Head of caudate nucleus (tissue), 42 donors: ENCODE measurements around the gene PYHIN1.
"Not testable (repeated sequence)": the region's sequence is repeated elsewhere in the genome, so short reads cannot be mapped to it uniquely, and the experiment has no call there.

Source experiments
- DNase-seq, 42 donors: peaks; one replicate each; pipeline versions ENCODE4 v3.0.0 to v3.0.0-alpha.2; 2020 to 2021; ENCODE audit warnings: mixed read lengths in 7 of 42
- intact Hi-C: fragments of 100-400 bp; cut with DNase I; formaldehyde crosslinking; loops from one replicate; pipeline ENCODE4 v1.15.0; 2022

Gene PYHIN1

DNA sequence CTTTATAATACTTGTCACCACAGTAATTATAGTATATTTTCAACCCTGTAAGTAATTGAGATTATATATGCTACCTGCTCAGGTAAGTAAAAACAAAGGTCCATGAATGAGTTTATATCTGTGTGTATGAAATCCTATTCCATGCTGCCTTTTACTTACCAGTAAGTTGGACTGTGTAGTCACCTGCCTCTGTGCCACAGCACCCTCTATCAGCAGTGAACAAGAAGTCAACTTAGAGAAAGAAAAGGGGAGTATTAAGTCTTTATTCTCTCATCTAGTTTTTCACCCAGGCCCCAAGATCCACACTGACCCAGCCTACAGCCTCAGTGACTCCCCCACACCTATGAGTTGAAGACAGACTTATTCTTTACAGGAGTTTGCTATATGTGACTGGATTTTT is 41.5 kb downstream of the PYHIN1 start:
- intact Hi-C loops: no loop called here
- DNase-seq: no peak

DNA sequence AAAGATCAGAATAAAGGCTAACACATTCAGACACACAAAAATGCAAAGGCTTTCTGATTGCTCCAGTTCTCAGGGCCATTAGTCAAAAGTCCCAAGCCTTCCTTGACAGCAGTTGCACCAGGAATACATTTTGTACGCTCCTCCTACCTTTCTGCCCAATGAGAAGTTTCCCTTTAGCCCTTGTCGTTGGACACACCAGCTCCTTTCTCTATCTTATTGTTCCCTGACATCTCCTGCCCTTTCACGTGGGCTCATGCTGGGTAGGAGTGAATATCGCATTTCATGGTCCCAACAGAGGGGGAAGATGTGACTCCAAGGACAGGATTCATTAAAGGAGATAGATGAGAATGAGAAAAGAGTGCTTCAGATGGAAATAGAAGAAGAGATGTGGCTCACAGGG is 44.9 kb downstream of the PYHIN1 start:
- intact Hi-C loops: no loop called here
- no peak for DNase-seq

DNA sequence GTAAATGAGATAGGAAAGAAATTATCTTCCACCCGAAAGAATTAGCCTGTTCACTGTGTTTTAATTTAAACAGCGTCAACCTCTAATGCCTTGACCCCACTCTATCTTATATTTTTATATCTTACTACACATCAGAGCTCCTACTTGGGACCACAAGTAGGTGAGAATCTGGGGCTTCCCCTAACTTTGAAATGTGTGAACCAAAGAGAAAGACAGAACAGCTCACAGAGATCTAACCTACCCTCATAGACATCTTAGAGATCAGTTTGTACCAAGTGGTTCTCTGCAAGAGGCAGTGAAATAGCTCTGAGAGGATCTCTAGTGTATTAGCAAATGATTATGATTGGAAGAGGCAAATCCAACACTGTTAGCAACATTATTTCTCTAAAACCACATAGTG is 47.4 kb downstream of the PYHIN1 start:
- intact Hi-C loops: no loop called here
- DNase-seq: no peak

DNA sequence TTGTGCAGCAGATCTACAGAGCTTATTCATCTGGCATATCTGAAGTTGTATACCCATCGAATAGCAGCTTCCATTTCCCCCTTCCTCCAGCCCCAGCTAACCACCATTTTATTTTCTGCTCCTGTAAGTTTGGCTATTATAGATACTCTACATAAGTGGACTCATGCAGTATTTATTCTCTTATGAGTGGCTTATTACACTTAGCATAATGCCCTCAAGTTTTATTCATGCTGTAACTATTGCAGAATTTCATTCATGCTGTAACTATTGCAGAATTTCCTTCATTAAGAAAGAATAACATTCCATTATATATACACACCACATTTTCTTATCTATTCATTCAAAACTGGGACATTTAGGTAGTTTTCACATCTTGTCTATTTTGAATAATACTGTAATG is 47.9 kb downstream of the PYHIN1 start:
- no peak for DNase-seq
- intact Hi-C loops: no loop called here

DNA sequence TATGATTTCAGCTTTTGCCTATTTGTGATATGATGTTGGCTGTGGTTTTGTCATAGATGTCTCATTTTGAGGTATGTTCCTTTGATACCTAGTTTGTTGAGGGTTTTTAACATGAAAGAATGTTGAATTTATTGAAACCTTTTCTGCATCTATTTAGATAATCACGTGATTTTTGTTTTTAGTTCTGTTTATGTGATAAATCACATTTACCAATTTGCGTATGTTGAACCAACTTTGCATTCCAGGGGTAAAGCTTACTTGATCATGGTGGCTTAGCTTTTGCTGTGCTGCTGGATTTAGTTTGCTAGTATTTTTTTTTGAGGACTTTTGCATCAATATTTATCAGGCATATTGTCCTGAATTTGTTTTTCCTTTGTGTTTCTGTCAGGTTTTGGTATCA is 51.9 kb downstream of the PYHIN1 start:
- DNase-seq: no peak
- intact Hi-C loops: no loop called here

DNA sequence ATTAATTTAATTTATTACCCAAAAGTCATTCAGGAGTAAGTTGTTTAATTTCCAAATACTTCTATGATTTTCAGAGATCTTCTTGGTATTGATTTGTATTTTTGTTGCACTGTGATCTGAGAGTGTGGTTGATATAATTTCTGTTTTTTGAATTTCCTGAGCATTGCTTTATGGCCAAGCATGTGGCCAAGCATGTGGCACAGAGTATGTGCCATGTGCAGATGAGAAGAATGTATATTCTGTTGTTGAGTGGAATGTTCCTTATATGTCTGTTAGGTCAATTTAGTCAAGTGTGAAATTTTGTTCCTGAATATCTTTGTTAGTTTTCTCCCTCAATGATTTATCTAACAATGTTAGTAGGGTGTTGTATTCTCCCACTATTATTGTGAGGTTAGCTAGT is 53.0 kb downstream of the PYHIN1 start:
- intact Hi-C loops: no loop called here
- no peak for DNase-seq

DNA sequence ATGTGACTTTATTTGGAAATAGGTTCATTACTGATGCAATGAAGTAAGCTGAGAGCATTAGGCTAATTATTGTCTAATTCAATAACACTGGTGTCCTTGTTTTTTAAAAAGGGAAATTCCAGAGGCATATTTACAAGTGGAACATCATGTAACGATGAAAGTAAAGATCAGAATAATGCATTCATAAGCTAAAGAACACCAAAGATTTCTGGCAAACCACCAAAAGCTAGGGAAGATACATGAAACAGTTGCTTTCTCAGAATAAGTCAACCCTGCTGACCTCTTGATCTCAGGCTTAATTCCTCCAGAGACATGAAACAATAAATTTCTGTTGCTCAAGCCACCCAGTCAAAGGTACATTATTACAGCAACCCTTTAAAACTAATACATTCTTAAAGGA is 58.1 kb downstream of the PYHIN1 start:
- DNase-seq: no peak
- intact Hi-C loops: no loop called here

DNA sequence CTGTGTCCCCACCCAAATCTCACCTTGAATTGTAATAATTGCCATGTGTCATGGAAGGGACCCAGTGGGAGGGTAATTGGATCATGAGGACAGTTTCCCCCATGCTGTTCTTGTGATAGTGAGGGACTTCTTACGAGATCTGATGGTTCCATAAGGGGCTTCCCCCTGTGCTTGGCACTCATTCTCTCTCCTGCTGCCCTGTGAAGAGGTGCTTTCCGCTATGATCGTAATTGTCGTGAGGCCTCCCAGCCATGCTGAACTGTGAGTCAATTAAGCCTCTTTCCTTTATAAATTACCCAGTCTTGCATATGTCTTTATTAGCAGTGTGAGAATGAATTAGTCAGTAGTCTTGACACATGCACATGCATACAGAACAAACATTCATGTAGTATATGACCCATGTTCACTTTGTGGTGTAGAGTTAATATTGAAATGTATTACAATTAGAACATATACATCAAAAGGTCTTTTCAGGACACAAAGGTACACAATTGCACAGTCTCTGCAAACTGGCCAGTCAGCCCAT is 61.5 kb downstream of the PYHIN1 start:
- intact Hi-C loops: no loop called here
- no peak for DNase-seq

DNA sequence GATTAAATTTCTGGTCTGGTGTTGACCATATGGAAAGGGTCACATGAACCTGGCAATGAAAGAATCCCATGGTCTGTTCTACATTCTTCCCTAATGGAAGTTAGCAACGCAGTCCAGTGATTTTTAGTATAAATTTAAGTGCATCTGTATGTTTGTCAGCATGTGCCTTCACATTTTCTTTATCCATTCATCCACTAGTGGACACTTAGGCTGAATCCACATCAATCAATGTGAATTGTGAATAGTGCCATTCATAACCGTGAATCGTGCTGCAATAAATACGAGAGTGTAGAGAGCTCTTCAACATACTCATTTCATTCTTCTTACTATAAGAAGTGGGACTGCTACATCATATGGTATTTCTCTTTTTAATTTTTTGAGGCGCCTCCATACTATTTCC is 65.6 kb downstream of the PYHIN1 start:
- intact Hi-C loops: loop anchor here (5.0 kb wide), 1 partner anchor 795 kb away; no protein-coding TSS in a partner anchor
- no peak for DNase-seq

DNA sequence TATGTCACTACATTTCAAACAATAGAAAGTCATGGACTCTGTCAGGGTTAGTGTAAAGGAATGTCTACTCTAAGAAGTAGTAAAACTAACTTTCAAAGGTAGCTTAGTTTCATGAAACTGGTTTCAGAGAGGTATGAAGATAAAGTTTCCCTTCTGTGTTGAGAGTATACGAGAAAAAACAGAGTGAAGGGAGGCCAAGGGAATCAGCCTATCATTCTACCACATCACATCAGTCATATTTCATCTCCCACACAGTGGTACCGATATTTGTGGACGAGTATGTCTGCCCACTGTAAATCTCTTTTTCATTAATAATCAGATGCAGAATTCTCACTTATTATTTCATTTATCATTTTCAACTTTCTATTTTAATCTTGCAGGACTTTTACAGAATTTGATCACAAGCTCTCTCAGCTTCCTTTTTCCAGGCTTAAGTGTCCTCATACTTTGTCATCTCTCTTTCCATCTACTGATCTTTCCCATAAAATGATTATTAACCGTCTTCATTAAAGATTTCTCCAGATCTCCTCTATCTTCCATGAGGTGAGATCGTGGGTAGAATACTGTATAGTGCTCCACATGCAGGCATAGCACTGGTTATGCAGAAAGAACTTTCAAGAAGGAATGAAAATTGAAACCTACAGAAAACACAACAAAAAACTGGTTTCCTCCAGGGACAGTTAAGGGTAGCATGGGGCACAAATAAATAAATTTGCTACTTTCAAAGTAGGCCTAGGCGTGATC is 66.9 kb downstream of the PYHIN1 start:
- DNase-seq: no peak
- intact Hi-C loops: loop anchor here (5.0 kb wide), 1 partner anchor 796 kb away; no protein-coding TSS in a partner anchor

DNA sequence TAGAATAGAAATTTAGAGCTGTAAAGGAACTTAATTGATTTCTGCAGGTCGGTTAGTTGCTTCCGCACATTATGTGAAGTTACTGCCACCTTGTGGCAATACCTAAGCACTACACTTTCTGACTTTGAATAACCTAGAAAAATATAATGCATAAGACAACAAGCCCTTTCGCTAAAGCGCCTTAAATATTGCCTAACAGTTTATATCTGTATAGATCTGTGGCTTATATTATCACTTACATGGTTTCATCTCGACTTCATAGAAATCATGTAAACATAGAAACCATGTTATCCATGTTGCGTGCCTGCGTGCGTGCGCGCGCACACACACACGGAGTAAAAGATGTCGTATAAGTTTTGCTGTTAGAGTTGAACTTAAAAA is 67.4 kb downstream of the PYHIN1 start:
- intact Hi-C loops: loop anchor here (5.0 kb wide), 1 partner anchor 796 kb away; no protein-coding TSS in a partner anchor
- peak in 40 of 42 donors; percentile 29 to 85 (median 58) for DNase-seq

DNA sequence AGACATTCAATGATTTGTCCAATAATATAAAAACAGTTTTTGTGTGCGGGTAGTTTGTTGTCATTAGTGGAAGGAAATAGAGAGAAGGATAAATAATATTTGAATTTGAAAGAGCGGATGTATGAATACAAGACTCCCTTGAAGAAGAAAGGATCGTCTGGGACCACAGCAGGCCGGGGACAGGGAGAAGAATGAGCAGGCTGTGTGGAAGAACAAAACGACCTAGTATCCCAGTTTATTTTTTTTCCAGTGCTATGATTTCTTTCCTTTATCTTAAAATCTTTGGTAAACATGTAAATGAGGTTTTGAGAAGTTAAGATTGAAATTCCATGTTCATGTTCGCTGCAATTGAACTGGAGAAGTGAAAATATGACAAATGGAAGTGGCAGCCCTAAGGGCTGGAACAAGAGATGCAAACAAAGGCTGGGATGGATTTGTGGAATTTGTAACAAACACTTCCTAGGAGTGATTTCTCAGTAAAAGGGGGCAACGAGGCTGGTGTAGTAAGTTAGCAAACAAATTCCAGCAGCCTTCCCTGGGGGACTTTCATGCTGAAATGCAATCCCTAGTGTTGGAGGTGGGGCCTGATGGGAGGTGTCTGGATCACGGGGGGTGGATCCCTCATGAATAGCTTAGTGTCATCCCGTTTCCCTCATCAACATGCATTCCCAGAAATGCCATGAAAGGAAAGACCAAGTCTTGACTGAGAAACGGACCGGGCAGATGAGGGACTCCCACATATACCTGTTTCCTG is 68.1 kb downstream of the PYHIN1 start:
- DNase-seq: peak; percentile 28 to 93 (median 81)
- intact Hi-C loops: loop anchor here (5.0 kb wide), 1 partner anchor 797 kb away; no protein-coding TSS in a partner anchor

DNA sequence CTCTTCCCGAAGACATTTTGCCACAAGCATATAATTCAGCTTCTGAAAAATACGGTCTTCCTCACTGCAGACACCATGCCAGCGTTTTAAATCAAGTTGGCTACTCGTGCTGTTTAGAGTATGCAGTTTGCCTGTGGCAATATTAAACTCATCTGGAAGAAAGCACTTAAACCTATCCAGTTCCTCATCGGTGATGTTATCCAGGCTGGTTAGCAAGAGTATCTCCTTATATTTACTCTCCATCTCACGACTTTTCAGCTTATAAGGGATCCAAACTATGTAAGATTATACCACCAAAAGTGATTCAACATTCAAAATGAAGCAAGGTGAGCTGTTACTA is 68.7 kb downstream of the PYHIN1 start:
- intact Hi-C loops: no loop called here
- DNase-seq: no peak

DNA sequence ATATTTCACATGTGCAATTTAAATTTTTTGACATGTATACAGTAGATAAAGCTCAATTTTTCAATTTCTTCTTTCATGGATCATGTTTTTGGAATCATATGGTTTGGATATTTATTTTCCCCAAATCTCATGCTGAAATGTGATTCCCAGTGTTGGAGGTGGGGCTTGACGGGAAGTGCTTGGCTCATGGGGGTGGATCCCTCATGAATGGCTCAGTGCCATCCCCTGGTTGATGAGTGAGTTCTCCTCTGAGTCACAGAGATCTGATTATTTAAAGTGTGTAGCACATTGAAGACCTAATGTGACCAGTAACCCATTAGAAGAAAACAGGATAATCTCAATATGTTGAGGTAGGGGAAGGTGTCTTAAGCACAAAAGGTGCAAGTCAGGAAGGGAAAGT is 69.3 kb downstream of the PYHIN1 start:
- DNase-seq: peak; percentile 28 to 93 (median 72)
- intact Hi-C loops: no loop called here

DNA sequence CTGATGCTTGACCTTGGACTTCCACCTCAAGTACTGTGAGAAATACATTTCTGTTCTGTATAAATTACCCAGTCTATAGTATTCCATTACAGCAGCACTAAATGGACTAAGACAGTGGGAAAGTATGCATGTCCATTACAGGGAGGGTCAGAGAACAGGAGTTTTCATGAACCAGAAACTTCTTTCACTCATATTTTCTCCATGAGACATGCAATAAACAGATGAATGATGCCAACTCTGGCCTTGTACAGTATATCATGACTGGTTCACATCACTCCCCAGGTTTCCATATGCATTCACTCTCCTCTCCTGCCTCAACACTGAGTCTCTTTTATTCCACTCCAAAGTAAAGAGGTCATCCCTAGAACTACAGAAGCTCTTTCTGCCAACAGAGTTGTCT is 73.8 kb downstream of the PYHIN1 start:
- intact Hi-C loops: no loop called here

DNA sequence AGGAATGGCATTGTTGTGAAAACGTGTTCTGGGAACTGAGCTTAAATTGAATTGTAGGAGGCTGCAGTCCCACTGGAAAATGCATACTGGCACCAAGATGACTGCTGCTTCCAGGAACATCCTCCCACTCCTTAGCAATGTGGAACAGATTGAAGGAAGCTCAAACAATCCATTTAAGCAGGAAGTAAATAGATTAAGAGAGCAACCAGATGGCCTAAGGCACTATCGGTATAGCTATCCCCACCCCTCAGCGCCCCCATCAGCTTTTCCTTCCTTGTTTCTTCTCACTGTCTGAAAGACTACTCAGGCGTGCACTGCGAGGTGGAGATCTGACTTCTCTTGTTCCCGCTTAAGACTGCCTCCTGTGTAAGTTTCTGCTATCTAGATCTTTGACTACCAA is 74.3 kb downstream of the PYHIN1 start:
- DNase-seq: peak in 4 of 42 donors; percentile 6 to 10 (median 10)
- intact Hi-C loops: no loop called here

More for the DNA sequence above, 73.8 kb downstream of the PYHIN1 start:
- no peak for DNase-seq

DNA sequence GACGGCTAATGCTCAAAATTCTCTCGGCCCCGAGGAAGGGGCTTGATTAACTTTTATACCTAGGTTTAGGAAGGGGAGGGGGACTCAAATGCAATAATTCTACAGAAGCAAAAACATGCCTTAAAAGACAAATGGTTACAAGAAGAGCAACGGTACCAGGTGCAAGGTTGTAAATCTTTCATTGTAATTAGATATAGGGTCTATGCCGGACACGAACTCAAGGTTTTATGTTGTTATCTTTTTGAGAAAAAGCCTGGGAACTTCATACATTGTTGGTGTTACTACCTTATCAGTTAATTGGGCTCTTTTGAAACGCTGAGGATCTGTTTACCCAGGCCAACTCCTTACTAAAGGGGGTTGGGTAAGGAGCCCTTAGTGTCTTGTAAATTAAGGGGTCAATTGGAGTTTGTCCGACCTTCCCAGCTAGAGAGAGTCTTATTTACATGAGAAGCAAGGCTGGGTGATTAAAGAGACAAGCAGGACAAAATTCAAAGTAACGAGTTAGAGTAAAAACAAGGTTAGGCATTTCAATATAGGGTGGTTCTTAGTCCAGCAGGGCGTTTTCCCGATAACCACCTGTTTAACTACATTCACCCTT is 75.0 kb downstream of the PYHIN1 start:
- DNase-seq, intact Hi-C loops: not testable (repeated sequence)

DNA sequence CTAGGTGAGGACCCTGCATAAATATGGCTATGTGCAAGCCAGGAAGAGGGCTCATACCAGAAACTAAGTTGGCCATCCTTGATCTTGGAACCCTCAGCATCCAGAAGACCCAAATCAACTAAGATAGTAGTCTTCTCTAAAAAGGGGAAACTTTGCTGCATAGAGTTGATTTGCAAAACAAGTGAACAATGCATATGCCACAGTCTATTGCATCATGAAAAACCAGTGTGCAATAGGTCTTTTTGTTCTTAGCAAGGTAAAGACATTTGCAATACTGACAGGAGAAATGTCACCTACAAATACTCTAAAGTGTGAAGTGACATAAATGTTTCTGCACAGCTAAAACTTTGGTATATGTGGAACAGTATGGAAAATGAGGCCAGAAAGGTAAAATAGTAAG is 76.4 kb downstream of the PYHIN1 start:
- intact Hi-C loops: no loop called here

DNA sequence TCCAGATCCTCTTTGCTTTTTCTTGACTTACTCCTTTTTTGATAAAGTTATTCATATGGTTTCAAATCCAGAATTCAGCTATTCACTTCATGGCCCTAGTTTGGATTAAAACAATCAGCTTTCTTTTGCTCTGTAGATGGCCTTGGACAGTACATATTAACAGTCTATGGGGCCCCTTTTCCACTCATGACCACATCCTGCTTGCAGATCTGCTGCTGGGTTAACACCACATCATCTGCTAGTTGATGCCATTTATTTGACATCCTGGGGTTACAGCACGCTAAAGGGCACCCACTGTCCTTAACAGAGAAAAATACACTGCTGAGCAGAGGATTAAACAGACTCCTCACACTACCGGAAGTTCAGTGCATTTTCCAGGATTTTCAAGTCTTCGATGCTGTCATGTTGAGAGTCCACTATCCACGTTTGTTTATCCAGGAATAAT is 77.4 kb downstream of the PYHIN1 start:
- intact Hi-C loops: no loop called here
- no peak for DNase-seq

More for the DNA sequence above, 76.4 kb downstream of the PYHIN1 start:
- no peak for DNase-seq

DNA sequence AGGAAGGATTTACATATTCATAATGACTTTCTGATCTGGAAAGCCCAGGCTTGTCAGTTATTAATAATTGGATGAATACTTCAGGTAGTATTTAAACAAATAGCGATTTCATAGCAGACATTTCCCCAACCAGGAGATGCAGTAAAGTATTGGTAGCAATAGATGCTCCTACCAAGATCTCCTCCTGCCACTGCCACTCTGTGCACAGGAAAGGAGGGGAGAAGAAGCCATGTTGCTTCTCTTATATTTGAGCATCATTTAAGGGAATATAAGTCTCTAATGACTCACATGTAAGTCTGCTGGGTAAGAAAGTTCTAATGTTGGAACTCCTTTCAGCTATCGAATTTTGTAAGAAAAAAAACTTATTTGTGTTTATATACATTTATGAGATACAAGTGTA is 77.9 kb downstream of the PYHIN1 start:
- intact Hi-C loops: no loop called here
- DNase-seq: no peak
